Measurements from ENCODE around the gene TRIM61. TPM values are rescaled to one million over a fixed set of nuclear protein-coding genes. Genes with fewer than 3 reads are reported as not detected.
"Not testable (repeated sequence)": the region's sequence is repeated elsewhere in the genome, so short reads cannot be mapped to it uniquely, and the experiment has no call there.

Gene TRIM61
- total RNA-seq, 1 donor from 2014 or later, result 2.1 TPM

DNA sequence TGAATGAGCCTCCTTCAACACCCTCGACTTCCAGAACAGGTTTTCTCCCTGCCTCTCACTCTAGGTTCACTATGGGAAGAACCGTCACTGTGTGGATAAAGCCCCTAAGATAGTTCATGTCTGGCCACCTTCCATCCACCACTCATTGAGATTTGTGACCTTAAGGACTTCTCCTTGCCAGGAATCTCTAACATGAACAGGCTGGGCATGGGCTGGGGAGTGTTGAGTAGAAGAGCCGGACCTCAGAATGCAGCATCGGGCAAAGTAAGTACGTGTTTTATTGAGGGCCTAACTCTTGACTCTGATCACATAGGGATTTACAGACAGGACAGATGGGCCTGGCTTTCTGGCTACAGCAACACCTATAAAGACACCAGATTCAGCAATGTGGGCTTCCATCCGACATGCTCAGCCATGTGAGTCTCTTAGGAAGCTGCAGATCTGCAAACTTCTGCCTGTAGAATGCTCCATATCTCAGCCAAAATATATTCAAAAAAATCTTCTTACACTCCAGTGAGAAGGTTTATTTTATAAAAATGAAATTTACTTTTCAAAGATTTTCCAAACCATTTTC lies 28.0 kb upstream of the TRIM61 start:
- Mint-ChIP-seq H3K36me3 (no peaks in the 10 kb centered on the region), H3K9me3 (no peaks in the 10 kb centered on the region), H3K27me3 (peaks cover 4% of the 10 kb centered on the region), H3K4me3 (no peak overlapping the region), H3K27ac (no peak overlapping the region), H3K4me1 (ENCODE audit: unreplicated experiment) (no peaks in the 10 kb centered on the region)
- DNase-seq (ENCODE audit: extremely low spot score, unreplicated experiment), result no peak
- TF ChIP-seq, protein P1, sequence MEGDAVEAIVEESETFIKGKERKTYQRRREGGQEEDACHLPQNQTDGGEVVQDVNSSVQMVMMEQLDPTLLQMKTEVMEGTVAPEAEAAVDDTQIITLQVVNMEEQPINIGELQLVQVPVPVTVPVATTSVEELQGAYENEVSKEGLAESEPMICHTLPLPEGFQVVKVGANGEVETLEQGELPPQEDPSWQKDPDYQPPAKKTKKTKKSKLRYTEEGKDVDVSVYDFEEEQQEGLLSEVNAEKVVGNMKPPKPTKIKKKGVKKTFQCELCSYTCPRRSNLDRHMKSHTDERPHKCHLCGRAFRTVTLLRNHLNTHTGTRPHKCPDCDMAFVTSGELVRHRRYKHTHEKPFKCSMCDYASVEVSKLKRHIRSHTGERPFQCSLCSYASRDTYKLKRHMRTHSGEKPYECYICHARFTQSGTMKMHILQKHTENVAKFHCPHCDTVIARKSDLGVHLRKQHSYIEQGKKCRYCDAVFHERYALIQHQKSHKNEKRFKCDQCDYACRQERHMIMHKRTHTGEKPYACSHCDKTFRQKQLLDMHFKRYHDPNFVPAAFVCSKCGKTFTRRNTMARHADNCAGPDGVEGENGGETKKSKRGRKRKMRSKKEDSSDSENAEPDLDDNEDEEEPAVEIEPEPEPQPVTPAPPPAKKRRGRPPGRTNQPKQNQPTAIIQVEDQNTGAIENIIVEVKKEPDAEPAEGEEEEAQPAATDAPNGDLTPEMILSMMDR (conservative IDR thresholded peaks at IDR 0.05), result no peak

DNA sequence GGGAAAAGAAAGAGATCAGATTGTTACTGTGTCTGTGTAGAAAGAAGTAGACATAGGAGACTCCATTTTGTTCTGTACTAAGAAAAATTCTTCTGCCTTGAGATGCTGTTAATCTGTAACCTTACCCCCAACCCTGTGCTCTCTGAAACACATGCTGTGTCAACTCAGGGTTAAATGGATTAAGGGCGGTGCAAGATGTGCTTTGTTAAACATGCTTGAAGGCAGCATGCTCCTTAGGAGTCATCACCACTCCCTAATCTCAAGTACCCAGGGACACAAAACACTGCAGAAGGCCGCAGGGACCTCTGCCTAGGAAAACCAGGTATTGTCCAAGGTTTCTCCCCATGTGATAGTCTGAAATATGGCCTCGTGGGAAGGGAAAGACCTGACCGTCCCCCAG lies 24.5 kb upstream of the TRIM61 start:
- H3K4me1 Mint-ChIP-seq (ENCODE audit: unreplicated experiment); H3K27ac Mint-ChIP-seq; H3K36me3 Mint-ChIP-seq; H3K4me3 Mint-ChIP-seq; DNase-seq (ENCODE audit: extremely low spot score, unreplicated experiment); H3K9me3 Mint-ChIP-seq: not testable (repeated sequence)
- H3K27me3 Mint-ChIP-seq, result peaks cover 12% of the 10 kb centered on the region

DNA sequence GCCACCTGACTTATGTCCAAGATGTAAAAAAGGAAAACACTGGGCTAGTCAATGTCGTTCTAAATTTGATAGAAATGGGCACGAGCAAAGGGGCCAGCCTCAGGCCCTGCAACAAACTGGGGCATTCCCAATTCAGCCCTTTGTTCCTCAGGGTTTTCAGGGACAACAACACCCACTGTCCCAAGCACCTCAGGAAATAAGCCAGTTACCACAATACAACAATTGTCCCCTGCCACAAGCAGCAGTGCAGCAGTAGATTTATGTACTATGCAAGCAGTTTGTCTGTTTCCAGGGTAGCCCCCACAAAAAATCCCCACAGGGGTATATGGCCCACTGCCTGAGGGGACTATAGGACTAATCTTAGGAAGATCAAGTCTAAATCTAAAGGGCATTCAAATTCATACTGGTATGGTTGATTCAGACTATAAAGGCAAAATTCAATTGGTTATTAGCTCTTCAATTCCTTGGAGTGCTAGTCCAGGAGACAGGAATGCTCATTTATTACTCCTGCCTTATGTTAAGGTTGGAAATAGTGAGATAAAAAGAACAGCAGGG lies 21.1 kb upstream of the TRIM61 start:
- not testable (repeated sequence) for H3K4me1 Mint-ChIP-seq (ENCODE audit: unreplicated experiment); H3K27ac Mint-ChIP-seq; H3K4me3 Mint-ChIP-seq; DNase-seq (ENCODE audit: extremely low spot score, unreplicated experiment); H3K9me3 Mint-ChIP-seq; H3K36me3 Mint-ChIP-seq
- peaks cover 12% of the 10 kb centered on the region for H3K27me3 Mint-ChIP-seq

DNA sequence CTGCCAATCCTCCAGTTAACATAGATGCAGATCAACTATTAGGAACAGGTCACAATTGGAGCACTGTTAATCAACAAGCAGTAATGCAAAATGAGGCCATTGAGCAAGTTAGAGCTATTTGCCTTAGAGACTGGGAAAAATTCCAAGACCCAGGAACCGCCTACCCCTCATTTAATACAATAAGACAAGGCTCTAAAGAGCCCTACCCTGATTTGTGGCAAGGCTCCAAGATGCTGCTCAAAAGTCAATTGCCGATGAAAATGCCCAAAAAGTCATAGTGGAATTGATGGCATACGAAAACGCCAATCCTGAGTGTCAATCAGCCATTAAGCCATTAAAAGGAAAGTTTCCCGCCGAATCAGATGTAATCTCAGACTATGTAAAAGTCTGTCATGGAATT lies 20.5 kb upstream of the TRIM61 start:
- Mint-ChIP-seq H3K27ac (no peak overlapping the region), H3K4me1 (ENCODE audit: unreplicated experiment) (peaks cover 3% of the 10 kb centered on the region), H3K36me3 (no peaks in the 10 kb centered on the region), H3K9me3 (no peaks in the 10 kb centered on the region), H3K27me3 (peaks cover 12% of the 10 kb centered on the region), H3K4me3 (no peak overlapping the region)
- TF ChIP-seq, protein P1 (conservative IDR thresholded peaks at IDR 0.05), result no peak
- no peak for DNase-seq (ENCODE audit: extremely low spot score, unreplicated experiment)

DNA sequence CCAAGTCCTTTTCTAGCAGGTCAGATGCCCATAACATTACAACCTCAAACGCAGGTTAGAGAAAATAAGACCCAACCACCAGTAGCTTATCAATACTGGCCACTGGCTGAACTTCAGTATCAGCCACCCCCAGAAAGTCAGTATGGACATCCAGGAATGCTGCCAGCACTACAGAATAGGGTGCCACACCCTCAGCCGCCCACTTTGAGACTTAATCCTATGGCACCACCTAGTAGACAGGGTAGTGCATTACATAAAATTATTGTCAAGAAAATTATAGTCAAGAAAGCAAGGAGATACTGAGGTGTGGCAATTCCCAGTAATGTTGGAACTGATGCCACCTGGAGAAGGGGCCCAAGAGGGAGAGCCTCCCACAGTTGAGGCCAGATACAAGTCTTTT lies 19.9 kb upstream of the TRIM61 start:
- no peak for DNase-seq (ENCODE audit: extremely low spot score, unreplicated experiment)
- Mint-ChIP-seq H3K27me3 (peaks cover 12% of the 10 kb centered on the region), H3K4me1 (ENCODE audit: unreplicated experiment) (peaks cover 3% of the 10 kb centered on the region), H3K27ac (no peak overlapping the region), H3K36me3 (no peaks in the 10 kb centered on the region), H3K4me3 (no peak overlapping the region), H3K9me3 (no peaks in the 10 kb centered on the region)
- TF ChIP-seq, protein P1 (conservative IDR thresholded peaks at IDR 0.05), result peak; percentile 17

DNA sequence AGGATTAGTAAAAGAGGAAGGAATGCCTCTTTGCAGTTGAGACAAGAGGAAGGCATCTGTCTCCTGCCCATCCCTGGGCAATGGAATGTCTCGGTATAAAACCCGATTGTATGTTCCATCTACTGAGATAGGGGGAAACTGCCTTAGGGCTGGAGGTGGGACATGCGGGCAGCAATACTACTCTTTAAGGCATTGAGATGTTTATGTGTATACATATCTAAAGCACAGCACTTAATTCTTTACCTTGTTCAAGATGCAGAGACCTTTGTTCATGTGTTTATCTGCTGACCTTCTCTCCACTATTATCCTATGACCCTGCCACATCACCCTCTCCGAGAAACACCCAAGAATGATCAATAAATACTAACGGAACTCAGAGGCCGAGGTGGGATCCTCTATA lies 18.7 kb upstream of the TRIM61 start:
- H3K36me3 Mint-ChIP-seq; DNase-seq (ENCODE audit: extremely low spot score, unreplicated experiment); H3K4me3 Mint-ChIP-seq; H3K4me1 Mint-ChIP-seq (ENCODE audit: unreplicated experiment); H3K27ac Mint-ChIP-seq; H3K9me3 Mint-ChIP-seq: not testable (repeated sequence)
- H3K27me3 Mint-ChIP-seq, result peaks cover 12% of the 10 kb centered on the region

DNA sequence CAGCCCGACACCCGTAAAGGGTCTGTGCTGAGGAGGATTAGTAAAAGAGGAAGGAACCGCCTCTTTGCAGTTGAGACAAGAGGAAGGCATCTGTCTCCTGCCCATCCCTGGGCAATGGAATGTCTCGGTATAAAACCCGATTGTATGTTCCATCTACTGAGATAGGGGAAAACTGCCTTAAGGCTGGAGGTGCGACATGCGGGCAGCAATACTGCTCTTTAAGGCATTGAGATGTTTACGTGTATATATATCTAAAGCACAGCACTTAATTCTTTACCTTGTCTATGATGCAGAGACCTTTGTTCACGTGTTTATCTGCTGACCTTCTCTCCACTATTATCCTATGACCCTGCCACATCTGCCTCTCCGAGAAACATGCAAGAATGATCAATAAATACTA lies 13.3 kb upstream of the TRIM61 start:
- H3K9me3 Mint-ChIP-seq; DNase-seq (ENCODE audit: extremely low spot score, unreplicated experiment); H3K27ac Mint-ChIP-seq; H3K4me1 Mint-ChIP-seq (ENCODE audit: unreplicated experiment); H3K36me3 Mint-ChIP-seq; H3K27me3 Mint-ChIP-seq; H3K4me3 Mint-ChIP-seq: not testable (repeated sequence)

DNA sequence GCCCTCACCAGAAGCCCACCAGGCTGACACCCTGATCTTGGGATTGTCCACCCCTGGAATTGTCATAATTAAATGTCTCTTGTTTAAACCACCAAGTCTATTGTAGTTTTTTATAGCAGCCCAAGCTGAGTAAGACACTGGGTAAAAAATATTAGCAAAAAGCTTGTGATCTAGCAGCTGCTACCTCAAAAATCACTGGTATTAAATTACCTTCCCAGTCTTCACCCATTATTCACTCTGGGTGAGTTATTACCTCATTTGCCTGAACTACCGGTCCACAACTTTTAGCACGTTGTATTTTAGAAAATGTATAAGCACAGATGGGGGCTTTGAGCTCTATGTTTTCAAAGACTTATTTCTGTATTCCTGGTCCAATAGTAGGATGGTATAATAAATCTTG lies 12.0 kb upstream of the TRIM61 start:
- H3K27ac Mint-ChIP-seq, result no peak overlapping the region
- TF ChIP-seq, protein P1 (conservative IDR thresholded peaks at IDR 0.05), result no peak
- no peak overlapping the region for H3K4me3 Mint-ChIP-seq
- DNase-seq (ENCODE audit: extremely low spot score, unreplicated experiment), result no peak
- no peaks in the 10 kb centered on the region for H3K4me1 Mint-ChIP-seq (ENCODE audit: unreplicated experiment)
- no peaks in the 10 kb centered on the region for H3K36me3 Mint-ChIP-seq
- H3K27me3 Mint-ChIP-seq, result no peaks in the 10 kb centered on the region
- H3K9me3 Mint-ChIP-seq, result no peaks in the 10 kb centered on the region

DNA sequence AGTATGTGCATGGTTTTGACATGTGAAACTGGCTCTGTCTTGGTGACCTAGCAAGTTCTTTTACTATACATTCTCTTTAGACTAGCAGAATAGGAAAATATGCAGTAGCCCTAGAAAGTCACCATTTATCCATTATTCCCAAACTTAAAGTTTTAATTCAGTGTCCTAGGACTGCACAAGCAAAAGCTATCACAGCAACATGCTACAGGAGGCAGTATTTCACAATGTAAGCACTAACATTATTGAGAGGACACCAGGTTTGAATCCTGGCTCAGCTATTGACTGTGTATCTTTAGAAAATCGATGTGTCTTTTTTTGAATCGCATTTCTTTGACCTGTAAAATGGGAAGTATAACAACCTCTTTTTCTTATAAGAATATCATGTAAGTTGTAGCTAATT lies 5.5 kb downstream of the TRIM61 start:
- not testable (repeated sequence) for DNase-seq (ENCODE audit: extremely low spot score, unreplicated experiment); H3K4me1 Mint-ChIP-seq (ENCODE audit: unreplicated experiment); H3K9me3 Mint-ChIP-seq; H3K27me3 Mint-ChIP-seq; H3K36me3 Mint-ChIP-seq; H3K4me3 Mint-ChIP-seq; H3K27ac Mint-ChIP-seq

Measured in type B pancreatic cell (in vitro differentiated cells).